PFSK-1 (cell line): Measurements from ENCODE around the gene CLASP1.

Source experiments
- FOXP2 ChIP-seq: optimal IDR thresholded peaks from 2 replicates; pipeline ENCODE3; 2011; ENCODE audit warnings: borderline replicate concordance, control low read depth, inconsistent platforms; ENCODE audit not compliant: insufficient read depth; ENCODE audit errors: extremely low read length, extremely low read depth
- POLR2AphosphoS5 ChIP-seq: IDR thresholded peaks from 2 replicates; pipeline ENCODE4 v1.6.1; 2012; ENCODE audit warnings: low read depth, mild to moderate bottlenecking, control low read depth, low read length, moderate library complexity
- TAF1 ChIP-seq: IDR thresholded peaks from 2 replicates; pipeline ENCODE4 v1.6.1; 2012; ENCODE audit warnings: low read length, control low read depth, borderline replicate concordance; ENCODE audit not compliant: insufficient read depth
- TF ChIP-seq, protein P1 (sequence below), 2 experiments: IDR thresholded peaks; 2 replicates each; pipeline versions ENCODE4 v1.6.1 to v1.8.0; 2011 to 2012; ENCODE audit warnings: low read depth in 2 of 2, low read length in 2 of 2, control low read depth in 1 of 2, inconsistent platforms in 1 of 2, mild to moderate bottlenecking in 1 of 2, moderate library complexity in 1 of 2; ENCODE audit not compliant: insufficient read depth in 1 of 2

DNA sequence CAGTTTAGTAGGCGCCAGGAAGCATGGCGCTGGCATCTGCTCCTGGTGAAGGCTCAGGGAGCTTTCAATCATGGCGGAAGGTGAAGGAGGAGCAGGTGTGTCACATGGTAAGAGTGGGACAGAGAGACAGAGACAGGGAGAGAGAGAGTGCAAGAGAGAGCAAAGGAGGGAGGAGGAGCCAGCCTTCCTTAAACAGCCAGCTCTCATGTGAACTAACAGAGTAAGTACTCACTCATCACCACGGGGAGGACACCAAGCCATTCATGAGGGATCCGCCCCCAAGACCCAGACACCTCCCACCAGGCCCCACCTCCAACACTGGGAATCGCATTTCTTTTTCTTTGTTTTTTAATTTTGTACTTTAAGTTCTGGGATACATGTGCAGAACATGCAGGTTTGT, 40.8 kb upstream of the CLASP1 start:
- TF ChIP-seq, protein P1, sequence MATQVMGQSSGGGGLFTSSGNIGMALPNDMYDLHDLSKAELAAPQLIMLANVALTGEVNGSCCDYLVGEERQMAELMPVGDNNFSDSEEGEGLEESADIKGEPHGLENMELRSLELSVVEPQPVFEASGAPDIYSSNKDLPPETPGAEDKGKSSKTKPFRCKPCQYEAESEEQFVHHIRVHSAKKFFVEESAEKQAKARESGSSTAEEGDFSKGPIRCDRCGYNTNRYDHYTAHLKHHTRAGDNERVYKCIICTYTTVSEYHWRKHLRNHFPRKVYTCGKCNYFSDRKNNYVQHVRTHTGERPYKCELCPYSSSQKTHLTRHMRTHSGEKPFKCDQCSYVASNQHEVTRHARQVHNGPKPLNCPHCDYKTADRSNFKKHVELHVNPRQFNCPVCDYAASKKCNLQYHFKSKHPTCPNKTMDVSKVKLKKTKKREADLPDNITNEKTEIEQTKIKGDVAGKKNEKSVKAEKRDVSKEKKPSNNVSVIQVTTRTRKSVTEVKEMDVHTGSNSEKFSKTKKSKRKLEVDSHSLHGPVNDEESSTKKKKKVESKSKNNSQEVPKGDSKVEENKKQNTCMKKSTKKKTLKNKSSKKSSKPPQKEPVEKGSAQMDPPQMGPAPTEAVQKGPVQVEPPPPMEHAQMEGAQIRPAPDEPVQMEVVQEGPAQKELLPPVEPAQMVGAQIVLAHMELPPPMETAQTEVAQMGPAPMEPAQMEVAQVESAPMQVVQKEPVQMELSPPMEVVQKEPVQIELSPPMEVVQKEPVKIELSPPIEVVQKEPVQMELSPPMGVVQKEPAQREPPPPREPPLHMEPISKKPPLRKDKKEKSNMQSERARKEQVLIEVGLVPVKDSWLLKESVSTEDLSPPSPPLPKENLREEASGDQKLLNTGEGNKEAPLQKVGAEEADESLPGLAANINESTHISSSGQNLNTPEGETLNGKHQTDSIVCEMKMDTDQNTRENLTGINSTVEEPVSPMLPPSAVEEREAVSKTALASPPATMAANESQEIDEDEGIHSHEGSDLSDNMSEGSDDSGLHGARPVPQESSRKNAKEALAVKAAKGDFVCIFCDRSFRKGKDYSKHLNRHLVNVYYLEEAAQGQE (IDR thresholded peaks at IDR 0.05; ENCODE audit: insufficient read depth in 1 of 2, low read depth in 2 of 2, low read length in 2 of 2) = no peak
- TF ChIP-seq POLR2AphosphoS5 (no peak), TAF1 (no peak), FOXP2 (no peak)
